GM21576 (cell line): ENCODE data around the gene LRRC39.

Source experiments
- ATAC-seq: cut with Tn5 transposase; IDR thresholded peaks from one replicate; pipeline ENCODE4 v1.9.1; 2021; ENCODE audit warnings: mild to moderate bottlenecking, moderate library complexity; ENCODE audit not compliant: unreplicated experiment

LRRC39 gene

DNA sequence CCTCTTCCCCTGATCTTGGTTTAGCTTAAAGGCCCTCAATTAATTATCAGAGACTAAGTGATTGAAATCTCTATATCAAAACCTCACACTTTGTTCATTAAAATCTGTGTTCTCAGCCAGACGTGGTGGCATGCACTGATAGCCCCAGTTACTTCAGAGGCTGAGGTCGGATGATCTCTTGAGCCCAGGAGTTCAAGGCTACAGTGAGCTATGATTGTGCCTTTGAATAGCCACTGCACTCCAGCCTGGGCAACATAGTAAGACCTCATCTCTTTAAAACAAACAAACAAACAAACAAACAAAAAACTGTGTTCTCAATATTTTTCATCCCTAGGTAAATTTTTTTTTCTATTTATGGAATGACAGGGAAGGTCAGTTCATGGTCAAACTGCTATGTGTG, 26.4 kb downstream of the LRRC39 start:
- no peak for ATAC-seq

DNA sequence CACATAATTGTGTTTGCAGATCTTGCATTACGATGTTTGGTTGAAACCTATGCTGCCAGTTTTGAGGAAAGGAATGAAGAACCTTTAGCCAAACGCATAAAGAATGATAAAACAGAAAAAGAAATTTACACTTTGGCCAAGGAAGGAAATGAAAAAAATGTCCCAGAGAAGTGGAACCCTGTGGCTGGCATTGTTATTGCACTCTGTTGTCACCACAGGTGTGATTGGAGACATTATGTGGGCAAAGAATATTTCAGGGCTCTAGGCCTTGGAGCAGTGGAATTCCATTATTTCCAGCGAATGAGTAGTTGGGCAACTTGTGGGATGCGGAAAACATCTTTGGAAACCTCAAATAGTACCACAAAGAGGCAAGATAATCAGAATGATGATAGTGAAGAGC, 30.2 kb downstream of the LRRC39 start:
- ATAC-seq: no peak

DNA sequence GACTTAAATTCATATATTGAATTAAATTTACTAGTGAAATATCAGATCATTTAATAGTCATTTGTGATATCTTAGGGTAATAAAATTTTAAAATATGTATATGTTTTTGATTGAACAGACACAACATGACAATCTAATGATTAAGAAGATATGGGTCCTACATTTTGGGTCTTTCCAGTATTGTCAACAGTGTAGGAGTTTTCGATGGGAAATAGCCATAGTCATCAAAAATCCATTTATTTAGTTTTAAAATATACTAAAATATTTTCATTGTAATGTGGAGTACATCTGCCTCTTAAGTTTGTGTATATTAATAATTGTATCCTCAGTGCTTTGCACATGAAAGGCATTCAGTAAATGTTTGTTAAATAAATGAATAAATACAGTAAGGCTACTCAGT, 31.1 kb downstream of the LRRC39 start:
- ATAC-seq: no peak

GRCh38 chr1:100145116-100145515, 32.9 kb downstream of the LRRC39 start:
- ATAC-seq: no peak

DNA sequence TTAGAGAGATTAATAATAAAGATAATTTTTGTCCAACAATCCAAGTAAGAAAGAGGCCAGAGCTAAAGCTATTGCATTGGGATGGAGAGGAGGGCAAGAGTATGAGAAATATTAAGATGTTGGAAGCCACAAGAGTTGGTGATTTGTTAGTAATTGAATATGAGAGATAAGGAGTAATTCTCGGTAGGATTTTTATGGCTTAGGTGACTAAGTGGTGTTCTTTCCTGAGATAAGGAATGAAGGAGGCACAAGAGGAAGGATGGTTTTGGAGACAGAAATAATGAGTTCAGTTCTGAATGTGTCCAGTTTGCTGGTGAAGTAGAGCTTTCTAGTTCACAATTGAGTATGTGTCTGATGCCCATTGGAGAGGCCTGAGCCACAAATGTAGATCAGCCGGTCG, 35.7 kb downstream of the LRRC39 start:
- ATAC-seq: no peak

- no peak for ATAC-seq
Observed at GRCh38 chr1:100141192-100141591, 36.9 kb downstream of the LRRC39 start.

DNA sequence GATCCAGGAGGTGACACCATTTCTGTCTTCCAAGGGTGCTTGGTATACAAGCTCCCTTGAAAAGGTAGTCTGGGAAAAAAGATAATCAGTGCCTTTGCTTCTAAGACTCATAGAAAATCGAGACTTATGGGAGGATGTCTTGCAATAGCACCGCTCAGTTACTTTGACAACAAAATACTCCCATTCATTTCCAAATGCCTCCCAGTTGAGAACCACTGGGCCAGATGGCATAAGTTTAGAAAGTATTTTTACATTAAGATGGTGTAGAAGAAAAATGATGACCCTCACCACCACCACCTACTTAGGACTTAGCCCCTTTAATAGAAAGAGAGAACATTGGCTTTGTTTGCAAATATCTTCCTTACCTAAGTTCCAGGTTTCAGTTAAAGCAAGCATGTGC, 40.5 kb downstream of the LRRC39 start:
- no peak for ATAC-seq

DNA sequence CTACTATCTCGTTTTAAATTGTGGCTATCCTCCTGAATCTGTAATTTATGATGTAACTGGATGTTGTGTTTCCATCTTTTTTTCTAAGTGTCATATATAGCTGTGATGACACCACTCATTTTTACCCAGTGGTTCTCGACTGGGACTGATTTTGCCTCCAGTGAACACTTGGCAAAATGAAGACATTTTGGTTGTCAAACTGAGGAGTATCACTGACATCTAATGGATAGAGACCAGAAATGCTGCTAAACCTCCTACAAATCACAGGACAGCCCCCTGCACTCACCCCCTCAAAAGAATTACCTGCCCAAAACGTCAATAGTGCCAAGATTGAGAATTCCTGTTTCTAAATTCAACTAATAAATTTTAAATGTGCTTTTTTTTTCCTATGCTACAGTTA, 43.2 kb downstream of the LRRC39 start:
- ATAC-seq: no peak

- peak; percentile 90 for ATAC-seq
Observed at GRCh38 chr1:100132566-100133477, 45.2 kb downstream of the LRRC39 start, which contains the start of the genes SASS6 and TRMT13. SASS6 (minus strand) TSS chr1:100132930; CDS start chr1:100132814, 116 bp downstream. TRMT13 (plus strand) TSS chr1:100133163; CDS start chr1:100133169, 6 bp downstream.

DNA sequence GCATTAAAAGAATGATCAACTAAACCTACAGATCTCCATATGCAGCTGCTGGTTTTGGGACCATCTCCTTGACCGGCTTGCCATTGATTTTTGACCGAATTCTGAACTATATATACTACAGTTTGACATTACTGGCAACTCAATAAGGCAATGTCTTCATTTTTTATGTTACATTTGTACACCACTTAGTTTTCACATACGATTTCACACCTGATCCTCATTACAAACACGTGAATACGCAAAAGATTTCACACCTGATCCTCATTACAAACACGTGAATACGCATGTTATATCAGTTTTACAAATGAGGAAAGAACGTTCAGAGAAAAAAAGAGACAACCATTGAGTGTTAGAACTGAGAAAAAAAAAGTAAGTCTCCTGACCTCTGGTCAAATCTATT, 46.4 kb downstream of the LRRC39 start:
- ATAC-seq: no peak

DNA sequence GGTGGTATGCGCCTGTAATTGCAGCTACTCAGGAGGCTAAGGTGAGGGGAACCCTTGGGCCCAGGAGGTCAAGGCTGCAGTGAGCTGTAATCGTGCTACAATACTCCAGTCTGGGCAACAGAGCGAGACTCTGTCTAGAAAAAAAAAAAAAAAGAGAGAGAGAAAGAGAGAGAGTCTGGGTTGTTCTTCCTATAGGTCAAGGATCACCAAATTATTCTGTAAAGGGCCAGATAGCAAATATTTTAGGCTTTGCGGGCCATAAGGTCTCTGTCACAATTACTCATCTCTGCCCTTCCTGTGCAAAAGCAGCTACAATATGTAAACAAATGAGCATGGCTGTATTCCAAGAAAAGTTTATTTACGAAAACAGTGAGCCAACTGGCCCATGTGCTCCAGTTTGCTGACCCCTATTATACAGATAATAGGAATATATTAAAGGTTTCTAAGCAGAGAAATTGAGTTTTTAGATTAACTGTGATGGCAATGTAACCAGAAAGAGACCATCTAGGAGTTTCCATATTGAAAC, 47.4 kb downstream of the LRRC39 start:
- no peak for ATAC-seq

DNA sequence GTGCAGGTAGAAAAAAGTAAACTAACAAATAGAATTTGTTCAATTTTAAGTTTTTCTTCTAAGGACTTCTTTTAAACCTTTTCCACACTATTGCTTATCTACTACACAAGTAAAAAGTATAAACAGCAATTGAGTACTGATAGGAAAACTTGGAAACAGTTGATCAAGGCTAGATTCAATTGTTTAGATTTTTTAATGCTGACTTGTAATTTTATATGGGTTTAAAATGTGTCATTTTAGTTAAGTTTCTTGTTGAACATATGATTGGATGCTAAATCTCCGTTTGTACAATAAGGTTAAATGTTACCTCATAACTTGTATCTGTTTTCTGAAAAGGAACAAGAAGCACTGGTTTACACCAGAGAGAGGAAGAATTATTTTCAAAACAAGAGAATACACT, 50.8 kb downstream of the LRRC39 start:
- ATAC-seq: no peak

- ATAC-seq: no peak
Observed at GRCh38 chr1:100122177-100122576, 55.9 kb downstream of the LRRC39 start.

GRCh38 chr1:100115524-100115923, 62.5 kb downstream of the LRRC39 start:
- ATAC-seq: no peak

DNA sequence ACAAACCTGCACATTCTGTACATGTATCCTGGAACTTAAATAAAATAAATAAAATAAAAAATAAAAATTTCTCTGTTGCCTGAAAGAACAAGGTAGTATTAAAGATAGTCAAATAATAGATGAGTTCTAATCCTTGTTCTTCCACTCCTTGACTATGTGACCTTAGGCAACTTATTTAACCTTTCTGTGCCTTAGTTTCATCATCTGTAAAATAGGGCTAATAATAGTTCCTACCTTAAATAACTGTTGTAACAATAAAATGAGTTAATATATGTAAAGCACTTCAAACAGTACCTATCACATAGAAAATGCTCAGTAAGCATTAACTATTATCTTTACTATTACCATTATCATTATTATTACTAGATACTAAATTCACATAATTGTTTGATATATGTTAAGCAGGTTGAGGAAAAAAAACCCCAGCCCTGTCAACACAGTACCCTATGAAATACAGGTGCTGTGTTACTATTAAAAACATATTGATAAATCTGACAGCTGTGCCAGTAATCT, 68.4 kb downstream of the LRRC39 start:
- ATAC-seq: no peak

DNA sequence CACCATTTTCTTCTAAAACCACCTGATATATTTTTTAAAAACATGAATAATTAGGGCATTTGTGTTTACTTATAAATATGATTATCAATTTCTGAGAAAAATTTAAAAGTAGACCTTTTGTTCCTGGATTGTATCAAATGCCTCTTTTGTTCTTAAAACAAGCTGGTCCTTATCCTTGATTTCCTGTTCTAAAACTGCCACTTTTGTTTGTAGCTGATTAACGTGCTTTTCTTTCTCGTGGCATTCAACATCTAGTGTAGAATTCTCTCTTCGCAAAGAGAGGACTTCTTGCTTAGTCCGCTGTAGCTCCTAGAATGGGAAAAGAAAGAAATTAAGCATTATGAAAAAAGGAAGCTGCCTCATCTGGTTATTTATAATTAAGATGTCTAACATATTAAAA, 70.4 kb downstream of the LRRC39 start:
- no peak for ATAC-seq

DNA sequence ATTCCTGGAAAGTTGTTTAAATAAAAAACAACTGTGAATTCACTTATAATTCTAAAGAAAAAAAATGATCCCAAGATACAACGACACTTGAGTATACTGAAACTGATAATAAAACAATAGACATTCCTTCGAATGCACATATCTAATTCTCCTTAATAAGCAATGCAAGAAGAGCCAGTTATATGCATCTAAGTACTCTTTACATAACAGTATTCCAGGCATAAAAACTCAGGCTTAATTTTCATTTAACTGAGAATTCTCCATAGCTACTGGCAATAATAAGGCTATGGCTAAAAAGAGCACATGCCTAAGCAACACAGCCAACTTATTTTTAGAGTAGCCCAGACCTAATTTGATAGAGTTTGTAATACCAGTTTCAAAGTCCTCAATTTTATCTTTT, 76.5 kb downstream of the LRRC39 start:
- ATAC-seq: no peak

DNA sequence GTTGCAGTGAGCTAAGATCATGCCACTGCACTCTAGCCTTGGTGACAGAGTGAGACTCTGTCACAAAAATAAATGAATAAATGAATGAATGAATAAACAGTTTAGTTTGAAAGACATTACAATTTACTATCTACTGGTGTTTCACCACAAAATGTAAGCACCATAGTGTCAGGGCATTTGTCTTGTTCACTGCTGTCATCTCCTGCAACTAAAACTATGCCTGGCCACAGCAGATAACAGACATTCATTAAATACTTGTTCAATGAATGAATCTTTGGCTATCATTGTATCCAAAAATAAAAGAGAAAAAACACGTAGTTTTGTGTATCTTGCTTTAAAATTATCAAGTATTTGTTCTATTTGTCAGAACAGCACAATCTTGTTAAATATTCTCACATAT, 77.9 kb downstream of the LRRC39 start:
- no peak for ATAC-seq
